Measurements from ENCODE around the gene TMEM117. TPM values are rescaled to one million over a fixed set of nuclear protein-coding genes. Genes with fewer than 3 reads are reported as not detected.

The TMEM117 gene
- total RNA-seq, 1 donor from 2014 or later = 11.6 TPM

DNA sequence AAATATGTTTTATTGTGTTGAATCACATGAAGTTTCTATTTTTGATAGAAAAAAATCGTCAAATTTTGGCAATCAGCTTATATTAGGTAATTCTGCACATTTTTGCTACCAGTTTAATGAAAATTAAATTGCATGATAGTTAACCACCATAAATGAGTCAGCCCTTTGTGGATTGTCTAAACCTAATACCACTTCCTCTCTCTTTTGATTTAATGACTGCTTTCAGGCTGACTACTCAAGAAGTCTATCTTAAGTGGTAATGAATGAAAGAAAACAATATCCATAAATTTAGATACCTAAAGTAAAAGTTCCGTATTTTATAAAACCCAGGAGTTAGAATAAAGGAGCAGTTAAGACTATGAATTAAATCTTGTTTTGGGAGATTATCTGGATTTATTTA, 450.5 kb downstream of the TMEM117 start:
- Mint-ChIP-seq H3K9me3 (ENCODE audit: low read depth) (peaks cover 7% of the 10 kb centered on the region), H3K27me3 (no peaks in the 10 kb centered on the region), H3K4me3 (ENCODE audit: low read depth) (no peak overlapping the region), H3K36me3 (ENCODE audit: insufficient read depth) (no peaks in the 10 kb centered on the region), H3K27ac (no peak overlapping the region), H3K4me1 (ENCODE audit: low read depth) (no peaks in the 10 kb centered on the region)
- TF ChIP-seq, protein P1, sequence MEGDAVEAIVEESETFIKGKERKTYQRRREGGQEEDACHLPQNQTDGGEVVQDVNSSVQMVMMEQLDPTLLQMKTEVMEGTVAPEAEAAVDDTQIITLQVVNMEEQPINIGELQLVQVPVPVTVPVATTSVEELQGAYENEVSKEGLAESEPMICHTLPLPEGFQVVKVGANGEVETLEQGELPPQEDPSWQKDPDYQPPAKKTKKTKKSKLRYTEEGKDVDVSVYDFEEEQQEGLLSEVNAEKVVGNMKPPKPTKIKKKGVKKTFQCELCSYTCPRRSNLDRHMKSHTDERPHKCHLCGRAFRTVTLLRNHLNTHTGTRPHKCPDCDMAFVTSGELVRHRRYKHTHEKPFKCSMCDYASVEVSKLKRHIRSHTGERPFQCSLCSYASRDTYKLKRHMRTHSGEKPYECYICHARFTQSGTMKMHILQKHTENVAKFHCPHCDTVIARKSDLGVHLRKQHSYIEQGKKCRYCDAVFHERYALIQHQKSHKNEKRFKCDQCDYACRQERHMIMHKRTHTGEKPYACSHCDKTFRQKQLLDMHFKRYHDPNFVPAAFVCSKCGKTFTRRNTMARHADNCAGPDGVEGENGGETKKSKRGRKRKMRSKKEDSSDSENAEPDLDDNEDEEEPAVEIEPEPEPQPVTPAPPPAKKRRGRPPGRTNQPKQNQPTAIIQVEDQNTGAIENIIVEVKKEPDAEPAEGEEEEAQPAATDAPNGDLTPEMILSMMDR (IDR thresholded peaks at IDR 0.05; ENCODE audit: unreplicated experiment) = no peak
- DNase-seq (ENCODE audit: low spot score, unreplicated experiment) = no peak

DNA sequence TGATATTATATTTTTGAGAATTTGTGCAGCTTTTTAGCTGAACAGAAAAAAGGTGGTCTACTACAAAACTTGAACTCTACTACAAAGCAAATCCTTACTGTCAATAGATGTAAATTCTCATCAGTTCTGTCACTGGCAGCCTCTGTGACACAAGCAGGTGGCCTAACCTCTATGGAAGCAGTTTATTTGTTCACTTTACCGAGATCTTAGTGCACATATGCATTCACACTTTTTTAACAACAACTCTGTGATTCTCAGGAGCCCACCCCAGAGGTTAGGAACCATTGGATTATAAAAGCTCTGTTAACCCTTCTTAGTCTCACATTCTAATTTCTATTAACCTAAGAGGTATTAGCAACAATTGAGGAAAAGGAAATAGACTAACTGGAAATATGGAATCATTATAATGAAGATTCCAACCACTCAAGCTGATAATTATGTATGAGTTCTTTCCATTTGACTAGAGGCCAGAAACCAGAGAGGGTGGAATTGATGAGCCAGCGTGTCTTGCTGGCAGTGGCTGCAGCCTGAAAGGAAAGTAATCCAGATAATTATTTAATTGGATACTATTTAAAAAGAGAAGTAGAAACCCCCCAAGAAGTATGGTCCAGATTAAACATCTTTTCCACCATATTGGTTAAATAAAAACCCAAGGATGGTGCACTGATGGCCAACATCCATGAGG, 451.1 kb downstream of the TMEM117 start:
- DNase-seq (ENCODE audit: low spot score, unreplicated experiment) = no peak
- Mint-ChIP-seq H3K4me1 (ENCODE audit: low read depth) (no peaks in the 10 kb centered on the region), H3K27me3 (no peaks in the 10 kb centered on the region), H3K27ac (no peak overlapping the region), H3K4me3 (ENCODE audit: low read depth) (no peak overlapping the region), H3K36me3 (ENCODE audit: insufficient read depth) (no peaks in the 10 kb centered on the region), H3K9me3 (ENCODE audit: low read depth) (peaks cover 9% of the 10 kb centered on the region)
- TF ChIP-seq, protein P1 (IDR thresholded peaks at IDR 0.05; ENCODE audit: unreplicated experiment) = no peak

DNA sequence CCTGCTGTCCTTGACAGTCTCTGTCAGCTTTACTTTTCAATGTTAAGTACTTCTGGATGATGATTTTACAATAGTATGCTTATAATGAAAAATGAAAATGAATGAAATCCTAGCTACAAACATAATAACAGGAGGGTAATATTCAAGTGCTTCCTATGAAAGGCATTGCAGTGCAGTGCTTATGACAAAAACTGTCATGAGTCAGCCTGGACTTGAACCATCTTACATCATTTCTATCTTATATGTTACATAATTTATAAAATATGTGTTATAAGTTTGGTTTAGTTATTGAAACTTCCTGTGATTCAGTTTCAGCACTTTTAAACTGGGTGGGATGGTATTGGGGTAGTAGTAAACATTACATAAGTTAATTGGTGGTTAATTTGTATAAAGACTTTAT, 451.7 kb downstream of the TMEM117 start:
- no peak for DNase-seq (ENCODE audit: low spot score, unreplicated experiment)
- H3K4me3 Mint-ChIP-seq (ENCODE audit: low read depth) = no peak overlapping the region
- TF ChIP-seq, protein P1 (IDR thresholded peaks at IDR 0.05; ENCODE audit: unreplicated experiment) = no peak
- H3K27me3 Mint-ChIP-seq = no peaks in the 10 kb centered on the region
- no peaks in the 10 kb centered on the region for H3K4me1 Mint-ChIP-seq (ENCODE audit: low read depth)
- H3K36me3 Mint-ChIP-seq (ENCODE audit: insufficient read depth) = no peaks in the 10 kb centered on the region
- peaks cover 9% of the 10 kb centered on the region for H3K9me3 Mint-ChIP-seq (ENCODE audit: low read depth)
- no peak overlapping the region for H3K27ac Mint-ChIP-seq

DNA sequence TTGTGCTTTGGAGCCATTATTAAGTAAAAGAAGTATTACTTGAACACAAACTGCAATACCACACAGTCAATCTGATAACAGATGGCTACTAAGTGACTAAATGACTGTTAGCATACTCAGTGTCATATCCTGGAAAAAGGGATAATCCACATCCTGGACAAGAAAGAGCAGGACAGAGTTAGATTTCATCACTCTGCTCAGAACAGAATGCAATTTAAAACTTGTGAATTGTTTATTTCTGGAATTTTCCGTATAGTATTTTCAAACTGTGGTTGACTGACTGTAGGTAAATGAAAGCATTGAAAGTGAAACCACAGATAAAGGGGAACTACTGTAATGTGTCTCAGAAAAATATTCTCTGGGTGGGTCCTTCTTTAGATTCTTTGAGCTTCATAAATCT, 458.8 kb downstream of the TMEM117 start:
- Mint-ChIP-seq H3K27ac (no peak overlapping the region), H3K36me3 (ENCODE audit: insufficient read depth) (no peaks in the 10 kb centered on the region), H3K9me3 (ENCODE audit: low read depth) (peaks cover 9% of the 10 kb centered on the region), H3K27me3 (no peaks in the 10 kb centered on the region), H3K4me1 (ENCODE audit: low read depth) (no peaks in the 10 kb centered on the region), H3K4me3 (ENCODE audit: low read depth) (no peak overlapping the region)
- TF ChIP-seq, protein P1 (IDR thresholded peaks at IDR 0.05; ENCODE audit: unreplicated experiment) = no peak
- no peak for DNase-seq (ENCODE audit: low spot score, unreplicated experiment)

DNA sequence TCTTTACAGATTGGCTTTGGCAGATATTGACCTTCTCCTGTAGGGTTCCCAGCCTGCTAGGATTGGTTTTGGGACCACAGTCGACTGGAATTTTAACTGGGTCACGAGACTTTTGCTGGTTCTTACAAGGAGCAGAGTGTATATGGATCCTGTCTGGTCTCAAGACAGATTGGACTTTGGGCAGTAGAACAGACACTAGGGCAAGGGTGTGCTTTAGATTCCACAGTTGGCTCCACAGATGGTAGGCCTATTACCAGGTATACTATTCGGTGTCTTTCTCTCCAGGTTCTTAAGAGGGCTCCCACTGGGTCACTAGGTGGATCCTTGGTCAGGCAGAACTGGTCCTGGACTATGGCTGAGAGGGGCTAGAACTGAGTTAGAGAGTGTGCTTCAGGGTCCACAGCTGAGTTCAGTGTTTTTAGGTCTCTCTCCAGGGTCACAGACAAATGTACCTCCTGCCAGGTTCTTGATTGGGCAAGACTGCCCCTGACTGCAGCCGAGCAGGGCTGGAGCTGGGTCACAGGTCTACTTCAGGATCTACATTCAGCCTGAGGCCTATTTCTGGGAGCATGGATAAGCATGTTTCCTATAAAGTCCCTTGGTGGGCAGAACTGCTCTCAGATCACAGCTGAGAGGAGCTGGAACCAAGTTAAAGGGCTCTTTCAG, 460.2 kb downstream of the TMEM117 start:
- Mint-ChIP-seq H3K4me1 (ENCODE audit: low read depth) (no peaks in the 10 kb centered on the region), H3K27ac (no peak overlapping the region), H3K27me3 (no peaks in the 10 kb centered on the region), H3K36me3 (ENCODE audit: insufficient read depth) (no peaks in the 10 kb centered on the region), H3K4me3 (ENCODE audit: low read depth) (no peak overlapping the region), H3K9me3 (ENCODE audit: low read depth) (peaks cover 4% of the 10 kb centered on the region)
- DNase-seq (ENCODE audit: low spot score, unreplicated experiment) = no peak
- TF ChIP-seq, protein P1 (IDR thresholded peaks at IDR 0.05; ENCODE audit: unreplicated experiment) = no peak

All from progenitor cell of endocrine pancreas (in vitro differentiated cells).